ENCODE measurements around the gene SPTBN4. TPM values are rescaled to one million over a fixed set of nuclear protein-coding genes. Genes with fewer than 3 reads are reported as not detected.
"Not testable (repeated sequence)": the region's sequence is repeated elsewhere in the genome, so short reads cannot be mapped to it uniquely, and the experiment has no call there.

SPTBN4 gene
- total RNA-seq, 1 experiment from 2014 or later: 0.48 TPM

DNA sequence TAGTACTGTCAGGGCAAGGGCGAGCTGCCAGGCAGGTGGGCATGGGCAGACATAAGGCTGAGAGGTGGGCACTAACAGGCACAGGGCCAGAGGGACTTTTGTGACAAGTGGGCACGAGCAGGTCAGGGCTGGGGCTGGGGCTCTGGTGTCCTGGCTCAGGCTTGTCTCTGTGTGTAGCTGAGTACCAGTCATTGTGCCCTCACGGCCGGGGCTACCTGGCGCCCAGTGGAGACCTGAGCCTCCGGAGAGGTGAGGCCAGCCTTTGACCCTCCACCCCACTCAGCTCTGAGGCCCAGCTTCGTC lies 155.9 kb downstream of the SPTBN4 start:
- Histone ChIP-seq H3K9me3 (ENCODE audit: insufficient read depth, low read depth) (no peaks in the 10 kb centered on the region), H4K20me1 (ENCODE audit: insufficient read depth) (no peaks in the 10 kb centered on the region; the same call in 1 of the 2 replicates), H3K27me3 (ENCODE audit: insufficient read depth, low read depth) (no peaks in the 10 kb centered on the region), H3K27ac (no peak overlapping the region), H3K4me2 (no peak overlapping the region), H3F3A (ENCODE audit: insufficient read depth, low read depth) (peaks cover 20% of the 10 kb centered on the region; the same call in 1 of the 2 replicates), H2AFZ (no peak overlapping the region), H3K79me2 (ENCODE audit: low read depth) (no peaks in the 10 kb centered on the region), H3K36me3 (ENCODE audit: low read depth) (peaks cover 6% of the 10 kb centered on the region; the same call in 1 of the 2 replicates), H3K9me2 (ENCODE audit: insufficient read depth) (no peaks in the 10 kb centered on the region), H3K4me3 (no peak overlapping the region), H3K4me1 (replicated peaks; ENCODE audit: insufficient read depth) (no peaks in the 10 kb centered on the region)
- no TSS peak for BruUV-seq (replicated peaks)
- intact Hi-C loops (cut with micrococcal nuclease; ENCODE audit: unreplicated experiment): no loop called here
- POLR2A ChIA-PET (ENCODE audit: unreplicated experiment): no interaction called here
- no peak for TF ChIP-seq CTCF (conservative IDR thresholded peaks at IDR 0.05)
- no peak for DNase-seq
- CTCF ChIA-PET: no interaction called here

GRCh38 chr19:40623403-40624251 lies 156.8 kb downstream of the SPTBN4 start:
- POLR2A ChIA-PET (ENCODE audit: unreplicated experiment): no interaction called here
- BruUV-seq (replicated peaks): no TSS peak
- no peak overlapping the region for H3K27ac ChIP-seq

DNA sequence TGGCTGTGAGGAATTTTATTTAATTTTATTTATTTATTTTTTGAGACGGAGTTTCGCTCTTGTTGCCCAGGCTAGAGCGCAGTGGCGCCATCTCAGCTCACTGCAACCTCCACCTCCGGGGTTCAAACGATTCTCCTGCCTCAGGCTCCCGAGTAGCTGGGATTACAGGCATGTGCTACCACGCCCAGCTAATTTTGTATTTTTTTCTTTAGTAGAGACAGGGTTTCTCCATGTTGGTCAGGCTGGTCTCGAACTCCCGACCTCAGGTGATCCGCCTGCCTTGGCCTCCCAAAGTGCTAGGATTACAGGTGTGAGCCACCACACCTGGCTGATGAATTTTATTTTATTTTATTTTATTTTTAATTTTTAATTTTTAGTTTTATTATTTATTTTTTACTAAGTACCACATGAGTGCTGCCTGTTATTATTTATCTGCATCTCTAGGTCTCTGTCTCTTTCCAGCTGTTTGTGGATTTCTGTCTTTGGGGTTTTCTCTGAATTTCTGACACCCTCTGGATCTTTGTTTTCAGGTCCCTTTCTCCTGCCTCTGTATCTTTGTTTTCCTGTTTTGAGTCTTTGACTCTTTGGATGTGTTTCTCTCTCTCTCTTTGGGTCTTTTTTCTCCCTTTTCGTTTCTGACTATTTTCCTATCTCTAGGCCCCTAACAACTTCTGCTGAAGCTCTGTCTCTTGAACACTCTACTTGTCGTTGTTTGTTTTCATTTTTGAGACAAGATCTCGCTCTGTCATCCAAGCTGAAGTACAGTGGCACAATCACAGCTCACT lies 157.8 kb downstream of the SPTBN4 start:
- H3K4me3 ChIP-seq; intact Hi-C loops (cut with micrococcal nuclease; ENCODE audit: unreplicated experiment); H3K27ac ChIP-seq; H3K4me2 ChIP-seq; H3K36me3 ChIP-seq (ENCODE audit: low read depth); BruUV-seq (replicated peaks); DNase-seq; H3K9me3 ChIP-seq (ENCODE audit: insufficient read depth, low read depth); CTCF ChIA-PET; H4K20me1 ChIP-seq (ENCODE audit: insufficient read depth); H3K27me3 ChIP-seq (ENCODE audit: insufficient read depth, low read depth); H2AFZ ChIP-seq; H3K4me1 ChIP-seq (replicated peaks; ENCODE audit: insufficient read depth); H3K79me2 ChIP-seq (ENCODE audit: low read depth); H3K9me2 ChIP-seq (ENCODE audit: insufficient read depth): not testable (repeated sequence)
- peaks cover 16% of the 10 kb centered on the region; the same call in 1 of the 2 replicates for H3F3A ChIP-seq (ENCODE audit: insufficient read depth, low read depth)
- POLR2A ChIA-PET (ENCODE audit: unreplicated experiment): interaction anchor here (0.7 kb wide), 1 partner anchor 10 kb away, joined by 4 read pairs; no protein-coding TSS in a partner anchor

More at GRCh38 chr19:40623403-40624251, 156.8 kb downstream of the SPTBN4 start:
- Histone ChIP-seq H3K36me3 (ENCODE audit: low read depth) (peaks cover 6% of the 10 kb centered on the region; the same call in 1 of the 2 replicates), H3K4me1 (replicated peaks; ENCODE audit: insufficient read depth) (no peaks in the 10 kb centered on the region), H3K4me3 (no peak overlapping the region), H3K27me3 (ENCODE audit: insufficient read depth, low read depth) (no peaks in the 10 kb centered on the region), H3K9me3 (ENCODE audit: insufficient read depth, low read depth) (no peaks in the 10 kb centered on the region), H2AFZ (no peak overlapping the region), H4K20me1 (ENCODE audit: insufficient read depth) (no peaks in the 10 kb centered on the region; the same call in 1 of the 2 replicates), H3K4me2 (no peak overlapping the region), H3K79me2 (ENCODE audit: low read depth) (no peaks in the 10 kb centered on the region), H3K9me2 (ENCODE audit: insufficient read depth) (no peaks in the 10 kb centered on the region), H3F3A (ENCODE audit: insufficient read depth, low read depth) (peaks cover 17% of the 10 kb centered on the region; the same call in 1 of the 2 replicates)
- DNase-seq: no peak
- CTCF ChIA-PET: no interaction called here
- intact Hi-C loops (cut with micrococcal nuclease; ENCODE audit: unreplicated experiment): no loop called here
- no peak for TF ChIP-seq EZH2 (IDR thresholded peaks at IDR 0.05; ENCODE audit: low read depth)

Measured in PC-9 (cell line).